HepG2 (cell line): ENCODE results near the gene PTGR2. TPM values are rescaled to one million over a fixed set of nuclear protein-coding genes. Genes with fewer than 3 reads are reported as not detected.

Experiments
- DR1 ChIP-seq: sonication (generic); formaldehyde crosslinking; IDR thresholded peaks from 2 replicates; pipeline ENCODE4 v1.8.0; 2021; ENCODE audit warnings: mild to moderate bottlenecking, missing genetic modification reagents, inconsistent platforms
- MEIS2 ChIP-seq: sonication (generic); formaldehyde crosslinking; IDR thresholded peaks from 2 replicates; pipeline ENCODE4 v1.9.0; 2021; ENCODE audit warnings: mild to moderate bottlenecking, missing genetic modification reagents
- PTBP1 ChIP-seq: fragments of 200-400 bp; formaldehyde crosslinking; IDR thresholded peaks from 2 replicates; pipeline ENCODE4 v1.6.1; 2018; ENCODE audit warnings: low read length, low read depth; ENCODE audit not compliant: poor library complexity, severe bottlenecking
- SNRNP70 ChIP-seq: fragments of 200-400 bp; formaldehyde crosslinking; IDR thresholded peaks from 2 replicates; pipeline ENCODE4 v1.6.1; 2017; ENCODE audit warnings: mild to moderate bottlenecking, low read depth, low read length, moderate library complexity
- SP2 ChIP-seq: sonication (generic); formaldehyde crosslinking; IDR thresholded peaks from 2 replicates; pipeline ENCODE4 v1.5.1; 2020; ENCODE audit warnings: mild to moderate bottlenecking, missing genetic modification reagents
- ZNF407 ChIP-seq: sonication (generic); formaldehyde crosslinking; IDR thresholded peaks from one replicate; pipeline ENCODE4 v1.5.1; 2020; ENCODE audit warnings: mild to moderate bottlenecking, missing genetic modification reagents; ENCODE audit errors: not compliant biosample characterization
- polyA plus RNA-seq, 8 experiments: library from polyadenylated mRNA; depleted of rRNA in 3 of 8; stranded (reverse) in 7 of 8; unstranded in 1 of 8; fragments of >200 nt; fragmentation: Illumina TruSeq in 4 of 8; extraction: Trizol in 4 of 8; gene quantifications; 2 replicates each; pipeline versions ENCODE4 v1.2.1 to v1.2.3, GENCODE V29; 2011 to 2016; ENCODE audit warnings: low read depth in 4 of 8, missing spikeins in 1 of 8, mixed read lengths in 1 of 8; ENCODE audit not compliant: insufficient read depth in 1 of 8
- total RNA-seq, 5 experiments: library from RNA; depleted of rRNA; stranded (reverse); fragments of >200 nt; fragmentation: Illumina TruSeq; extraction: Trizol; gene quantifications; 2 replicates each; pipeline ENCODE4 v1.2.3, GENCODE V29; 2016; ENCODE audit warnings: low read depth in 1 of 5
- TF ChIP-seq, protein P1 (sequence below): sonication (generic); formaldehyde crosslinking; IDR thresholded peaks from 2 replicates; pipeline ENCODE4 v1.5.0; 2020; ENCODE audit warnings: mild to moderate bottlenecking, missing genetic modification reagents, moderate library complexity
- TF ChIP-seq, protein P2 (sequence below): sonication (generic); formaldehyde crosslinking; IDR thresholded peaks from 2 replicates; pipeline ENCODE4 v1.4.0; 2020; ENCODE audit warnings: missing genetic modification reagents, mild to moderate bottlenecking, borderline replicate concordance

PTGR2 gene
- total and polyA plus RNA-seq, 2 of the 13 experiments (the other 11 are each of a cell fraction or from before 2014, with no cell fraction given) = 3.0 to 4.3 TPM

- TF ChIP-seq ZNF407 (CRISPR knock-in tag) (no peak), MEIS2 (CRISPR knock-in tag) (no peak), SP2 (no peak), DR1 (CRISPR knock-in tag) (no peak), PTBP1 (no peak), SNRNP70 (no peak)
- TF ChIP-seq, protein P1, sequence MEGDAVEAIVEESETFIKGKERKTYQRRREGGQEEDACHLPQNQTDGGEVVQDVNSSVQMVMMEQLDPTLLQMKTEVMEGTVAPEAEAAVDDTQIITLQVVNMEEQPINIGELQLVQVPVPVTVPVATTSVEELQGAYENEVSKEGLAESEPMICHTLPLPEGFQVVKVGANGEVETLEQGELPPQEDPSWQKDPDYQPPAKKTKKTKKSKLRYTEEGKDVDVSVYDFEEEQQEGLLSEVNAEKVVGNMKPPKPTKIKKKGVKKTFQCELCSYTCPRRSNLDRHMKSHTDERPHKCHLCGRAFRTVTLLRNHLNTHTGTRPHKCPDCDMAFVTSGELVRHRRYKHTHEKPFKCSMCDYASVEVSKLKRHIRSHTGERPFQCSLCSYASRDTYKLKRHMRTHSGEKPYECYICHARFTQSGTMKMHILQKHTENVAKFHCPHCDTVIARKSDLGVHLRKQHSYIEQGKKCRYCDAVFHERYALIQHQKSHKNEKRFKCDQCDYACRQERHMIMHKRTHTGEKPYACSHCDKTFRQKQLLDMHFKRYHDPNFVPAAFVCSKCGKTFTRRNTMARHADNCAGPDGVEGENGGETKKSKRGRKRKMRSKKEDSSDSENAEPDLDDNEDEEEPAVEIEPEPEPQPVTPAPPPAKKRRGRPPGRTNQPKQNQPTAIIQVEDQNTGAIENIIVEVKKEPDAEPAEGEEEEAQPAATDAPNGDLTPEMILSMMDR (CRISPR knock-in tag) = no peak
- TF ChIP-seq, protein P2, sequence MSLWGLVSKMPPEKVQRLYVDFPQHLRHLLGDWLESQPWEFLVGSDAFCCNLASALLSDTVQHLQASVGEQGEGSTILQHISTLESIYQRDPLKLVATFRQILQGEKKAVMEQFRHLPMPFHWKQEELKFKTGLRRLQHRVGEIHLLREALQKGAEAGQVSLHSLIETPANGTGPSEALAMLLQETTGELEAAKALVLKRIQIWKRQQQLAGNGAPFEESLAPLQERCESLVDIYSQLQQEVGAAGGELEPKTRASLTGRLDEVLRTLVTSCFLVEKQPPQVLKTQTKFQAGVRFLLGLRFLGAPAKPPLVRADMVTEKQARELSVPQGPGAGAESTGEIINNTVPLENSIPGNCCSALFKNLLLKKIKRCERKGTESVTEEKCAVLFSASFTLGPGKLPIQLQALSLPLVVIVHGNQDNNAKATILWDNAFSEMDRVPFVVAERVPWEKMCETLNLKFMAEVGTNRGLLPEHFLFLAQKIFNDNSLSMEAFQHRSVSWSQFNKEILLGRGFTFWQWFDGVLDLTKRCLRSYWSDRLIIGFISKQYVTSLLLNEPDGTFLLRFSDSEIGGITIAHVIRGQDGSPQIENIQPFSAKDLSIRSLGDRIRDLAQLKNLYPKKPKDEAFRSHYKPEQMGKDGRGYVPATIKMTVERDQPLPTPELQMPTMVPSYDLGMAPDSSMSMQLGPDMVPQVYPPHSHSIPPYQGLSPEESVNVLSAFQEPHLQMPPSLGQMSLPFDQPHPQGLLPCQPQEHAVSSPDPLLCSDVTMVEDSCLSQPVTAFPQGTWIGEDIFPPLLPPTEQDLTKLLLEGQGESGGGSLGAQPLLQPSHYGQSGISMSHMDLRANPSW (CRISPR knock-in tag) = no peak
Measured at GRCh38 chr14:73888971-73889370, 37.3 kb downstream of the PTGR2 start (continued).
